ENCODE data around the gene ACSS3.
"Not testable (repeated sequence)": the region's sequence is repeated elsewhere in the genome, so short reads cannot be mapped to it uniquely, and the experiment has no call there.

Gene ACSS3, protein sequence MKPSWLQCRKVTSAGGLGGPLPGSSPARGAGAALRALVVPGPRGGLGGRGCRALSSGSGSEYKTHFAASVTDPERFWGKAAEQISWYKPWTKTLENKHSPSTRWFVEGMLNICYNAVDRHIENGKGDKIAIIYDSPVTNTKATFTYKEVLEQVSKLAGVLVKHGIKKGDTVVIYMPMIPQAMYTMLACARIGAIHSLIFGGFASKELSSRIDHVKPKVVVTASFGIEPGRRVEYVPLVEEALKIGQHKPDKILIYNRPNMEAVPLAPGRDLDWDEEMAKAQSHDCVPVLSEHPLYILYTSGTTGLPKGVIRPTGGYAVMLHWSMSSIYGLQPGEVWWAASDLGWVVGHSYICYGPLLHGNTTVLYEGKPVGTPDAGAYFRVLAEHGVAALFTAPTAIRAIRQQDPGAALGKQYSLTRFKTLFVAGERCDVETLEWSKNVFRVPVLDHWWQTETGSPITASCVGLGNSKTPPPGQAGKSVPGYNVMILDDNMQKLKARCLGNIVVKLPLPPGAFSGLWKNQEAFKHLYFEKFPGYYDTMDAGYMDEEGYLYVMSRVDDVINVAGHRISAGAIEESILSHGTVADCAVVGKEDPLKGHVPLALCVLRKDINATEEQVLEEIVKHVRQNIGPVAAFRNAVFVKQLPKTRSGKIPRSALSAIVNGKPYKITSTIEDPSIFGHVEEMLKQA

GRCh38 chr12:81077686-81078441 lies at the start of gene ACSS3:
Gene ACSS3, plus strand, starts transcription at chr12:81078079. Its CDS starts 42 bp downstream, at chr12:81078121.
- DNase-seq = no peak

GRCh38 chr12:81034926-81035325 lies 43.0 kb upstream of the ACSS3 start:
- DNase-seq = no peak

DNA sequence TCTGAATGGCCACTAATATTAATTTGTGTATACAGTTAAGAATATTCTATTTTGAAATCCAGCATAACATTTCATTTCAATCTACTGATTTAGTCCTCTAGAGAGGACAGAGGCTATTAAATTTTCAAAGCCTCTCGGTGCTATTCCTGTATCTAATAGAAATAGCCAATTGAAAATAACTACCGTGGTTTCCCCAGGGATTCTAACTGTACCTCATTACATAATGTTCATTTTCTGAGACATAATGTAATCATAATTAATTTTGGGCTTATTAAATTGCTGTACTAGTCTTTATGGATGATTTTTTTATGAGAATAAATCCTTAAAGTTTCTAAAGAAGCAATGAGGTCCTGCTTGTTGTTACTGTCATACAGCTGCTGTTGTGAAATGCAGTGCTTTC lies 38.6 kb upstream of the ACSS3 start:
- DNase-seq = no peak

DNA sequence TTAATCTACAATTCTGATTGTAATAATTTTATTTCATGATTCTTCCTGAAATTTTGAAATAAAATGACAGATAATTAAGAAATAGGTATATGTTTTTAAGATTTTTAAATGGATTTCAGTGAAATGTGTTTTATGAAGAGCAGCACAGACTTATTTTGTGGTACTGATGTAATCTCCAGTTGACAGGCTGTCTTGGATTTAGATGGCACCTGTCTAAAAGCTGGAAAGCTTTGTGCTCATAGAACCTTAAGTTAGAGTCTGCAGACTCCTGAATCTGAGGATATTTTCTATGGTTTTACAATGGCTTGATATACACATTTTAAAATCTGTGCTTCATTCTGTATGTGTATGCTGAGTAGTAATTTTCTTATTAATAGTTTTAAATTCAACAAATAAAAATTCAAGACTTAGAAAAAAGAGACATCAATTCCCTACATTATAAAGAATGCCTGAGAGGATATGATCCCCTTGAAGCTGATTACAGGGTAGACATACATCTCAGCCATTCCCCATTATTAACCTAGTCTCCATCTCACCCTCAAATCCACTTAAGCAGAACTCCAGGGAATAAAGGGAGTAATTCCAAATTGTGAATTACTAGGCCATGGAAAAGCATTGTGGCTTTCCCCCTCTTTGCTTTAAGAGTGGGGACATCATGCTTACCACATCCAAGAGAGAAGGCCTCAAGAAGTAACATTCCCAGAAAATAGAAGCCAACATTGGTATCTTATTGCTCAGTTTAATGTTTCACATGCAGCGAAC lies 33.7 kb upstream of the ACSS3 start:
- DNase-seq = no peak

- DNase-seq = not testable (repeated sequence)
Observed at GRCh38 chr12:81064971-81065370, 12.9 kb upstream of the ACSS3 start.

DNA sequence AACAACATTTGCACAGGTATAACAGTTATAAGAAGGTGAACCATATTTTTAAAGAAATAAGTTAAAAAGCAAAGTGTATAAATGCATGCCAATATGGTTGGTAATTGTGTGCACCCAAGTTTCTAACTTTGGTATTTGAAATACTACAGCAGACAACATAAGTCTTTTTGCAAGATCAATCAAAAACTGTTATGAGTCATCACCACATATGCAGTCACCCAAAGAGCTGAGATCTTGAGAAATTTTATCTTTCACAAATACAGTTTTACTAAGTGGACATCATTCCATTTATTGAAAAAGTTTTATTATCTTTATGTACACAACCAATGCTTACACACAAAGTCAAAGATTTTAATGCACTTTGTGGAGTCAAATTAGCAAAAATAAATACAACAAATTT lies 7.0 kb upstream of the ACSS3 start:
- no peak for DNase-seq

DNA sequence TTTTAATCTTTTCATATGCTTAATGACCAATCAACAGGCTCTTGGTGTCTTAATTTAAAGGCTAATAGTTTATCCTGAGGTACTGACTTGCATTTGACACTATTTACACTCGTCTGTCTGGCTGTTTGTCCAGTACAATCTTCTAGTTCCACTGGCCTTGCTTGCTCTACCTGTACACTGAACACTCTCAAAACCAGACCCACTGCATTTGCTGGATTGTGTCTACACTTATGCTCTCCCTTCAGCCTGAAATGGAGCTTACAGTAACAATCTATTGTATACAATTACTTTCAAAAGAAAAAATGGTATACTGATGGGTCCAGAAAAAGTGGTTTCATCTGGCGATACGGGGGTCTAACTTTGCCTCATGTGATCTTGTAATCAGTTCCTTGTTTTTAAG lies 2.3 kb upstream of the ACSS3 start:
- DNase-seq = no peak

DNA sequence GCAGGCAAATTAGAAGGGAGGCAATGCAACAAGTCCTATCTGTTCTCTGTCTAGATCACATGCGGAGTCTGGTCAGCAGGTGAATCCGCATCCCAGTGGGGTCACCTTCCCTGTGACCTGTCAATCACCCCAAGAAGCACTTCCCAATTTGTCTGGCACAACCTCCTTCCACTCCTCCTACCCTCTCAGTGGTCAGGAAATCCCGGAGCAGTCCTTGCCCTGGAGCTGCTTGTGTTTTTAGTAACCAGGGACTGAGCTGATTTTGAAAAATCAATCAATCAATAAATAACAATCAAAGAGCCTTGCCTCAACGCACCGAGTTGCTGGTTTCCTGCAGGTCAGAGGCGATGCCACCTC lies 572 bp upstream of the ACSS3 start:
- DNase-seq = no peak

- no peak for DNase-seq
Observed at GRCh38 chr12:81078469-81079196, 754 bp downstream of the ACSS3 start.

DNA sequence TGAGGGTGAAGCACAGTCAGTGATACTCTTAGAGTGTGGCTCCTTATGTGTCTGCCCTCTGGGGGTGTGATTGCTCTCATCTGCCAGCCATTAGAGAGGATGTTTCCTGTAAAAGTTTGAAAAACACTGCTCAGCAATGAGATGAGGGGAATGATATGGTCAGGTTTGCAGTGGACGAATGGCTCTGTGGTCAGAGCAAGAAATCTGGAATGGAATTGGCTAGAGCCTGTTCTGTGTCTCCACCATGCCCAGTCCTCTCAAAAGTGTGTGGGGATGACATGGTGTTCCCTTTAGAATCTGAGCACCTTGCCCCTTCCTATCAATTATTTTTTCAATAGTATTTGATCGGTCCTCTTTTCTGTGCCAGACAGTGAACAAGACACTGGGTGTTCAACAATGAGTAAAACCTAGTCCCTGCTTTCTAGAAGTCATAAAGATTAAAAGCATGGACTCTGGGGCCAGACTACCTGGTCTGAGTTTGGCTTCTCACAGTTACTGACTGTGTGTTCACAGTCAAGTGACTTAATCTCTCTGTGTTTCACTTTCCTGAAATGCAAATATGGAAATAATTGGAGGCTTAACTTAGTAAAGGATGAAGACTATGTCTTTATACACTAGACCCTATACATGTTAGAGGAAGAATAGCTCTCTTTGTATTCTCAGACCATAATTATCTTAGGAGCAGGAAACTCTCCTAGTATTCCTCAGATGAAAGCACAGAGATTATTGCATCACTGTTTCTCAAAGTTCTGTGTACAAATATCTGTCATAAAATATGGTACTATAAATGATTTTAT lies 1.6 kb downstream of the ACSS3 start:
- DNase-seq = no peak

GRCh38 chr12:81080431-81080983 lies 2.6 kb downstream of the ACSS3 start:
- no peak for DNase-seq

DNA sequence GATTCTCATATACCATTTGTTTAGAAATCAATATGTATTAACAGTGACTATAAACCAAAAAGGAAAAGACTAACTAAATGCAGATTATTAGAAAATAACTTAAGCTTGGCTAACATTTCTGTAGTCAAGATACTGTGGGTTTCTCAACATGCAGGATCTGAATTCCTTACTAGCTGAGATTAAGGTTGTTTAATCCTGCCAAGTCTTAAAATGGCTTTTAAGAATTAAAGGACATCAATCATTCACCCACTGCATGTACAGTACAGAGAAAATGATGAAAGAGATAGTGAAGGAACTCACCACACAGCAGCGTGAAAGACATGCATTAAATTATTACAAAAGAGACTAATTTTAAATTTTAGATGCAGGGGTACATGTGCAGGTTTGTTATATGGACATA lies 3.8 kb downstream of the ACSS3 start:
- no peak for DNase-seq

DNA sequence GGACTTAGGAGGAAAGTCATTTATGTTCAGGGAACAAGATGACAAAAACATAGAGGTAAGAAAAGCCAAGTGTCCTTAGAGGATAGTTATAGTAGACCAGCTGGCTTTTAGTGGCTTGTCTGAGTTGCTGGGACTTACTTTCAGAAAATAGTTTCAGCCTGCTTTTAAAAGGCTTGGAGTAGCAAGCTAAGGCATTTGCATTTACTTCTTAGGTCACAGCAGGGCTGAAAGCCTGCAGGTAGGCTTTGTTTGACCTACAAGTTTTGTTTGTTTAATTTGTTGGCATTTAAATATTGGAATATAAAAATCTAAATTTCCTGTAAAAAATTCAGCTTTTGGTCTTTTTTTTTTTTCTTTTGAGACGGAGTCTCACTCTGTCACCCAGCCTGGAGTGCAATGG lies 5.1 kb downstream of the ACSS3 start:
- no peak for DNase-seq

DNA sequence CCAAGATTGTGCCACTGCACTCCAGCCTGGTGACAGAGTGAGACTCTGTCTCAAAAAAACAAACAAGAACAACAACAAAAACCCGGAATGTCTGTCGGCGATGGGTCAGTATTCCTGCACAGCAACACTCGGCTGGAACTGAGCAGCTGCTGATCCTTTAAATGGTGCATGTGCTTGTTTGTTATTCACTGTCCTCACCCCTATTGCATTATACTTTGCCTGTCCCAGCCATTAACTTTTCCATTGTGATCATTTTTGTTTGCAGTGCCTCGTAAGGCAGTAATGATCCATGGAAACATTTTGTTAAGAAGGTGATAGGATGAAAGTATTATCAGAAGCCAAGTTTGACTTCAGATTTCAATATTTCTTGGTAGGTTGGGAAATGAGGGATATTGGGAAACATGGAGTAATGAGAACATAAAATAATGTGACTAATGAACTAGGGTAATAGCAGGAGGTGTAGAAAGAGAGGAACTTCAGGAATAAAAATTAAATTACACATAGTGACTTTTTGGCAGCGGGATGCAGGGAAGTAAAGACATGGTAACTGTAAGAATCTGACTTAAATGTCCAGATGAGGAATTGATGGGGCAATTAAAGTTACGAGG lies 6.1 kb downstream of the ACSS3 start:
- no peak for DNase-seq

DNA sequence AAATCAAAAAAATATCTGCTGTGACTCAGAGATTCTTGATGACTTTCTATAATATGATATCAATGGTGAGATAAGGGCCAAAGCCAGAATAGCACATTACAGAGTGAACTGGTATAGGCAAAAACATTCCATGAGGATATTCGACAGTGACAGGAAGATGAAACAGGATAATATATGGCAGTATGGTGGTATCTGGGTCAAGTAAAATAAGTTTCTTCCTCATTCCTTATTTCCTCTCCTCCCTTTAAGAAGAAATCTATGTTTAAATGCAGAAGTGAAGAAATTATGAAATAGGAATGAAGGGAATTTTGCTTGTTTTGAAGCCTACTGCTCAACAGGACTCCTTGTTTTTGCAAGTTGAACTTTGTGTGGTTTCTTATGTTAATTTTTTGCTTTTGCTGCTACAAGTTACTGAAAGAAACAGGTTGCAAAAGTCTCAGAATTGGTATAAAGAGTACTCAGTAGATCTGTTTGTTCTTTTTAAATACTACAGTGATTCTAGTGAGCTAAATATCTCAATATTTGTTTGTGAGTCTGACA lies 7.0 kb downstream of the ACSS3 start:
- no peak for DNase-seq

- DNase-seq = no peak
Observed at GRCh38 chr12:81085832-81086231, 8.0 kb downstream of the ACSS3 start.

GRCh38 chr12:81086342-81086741 lies 8.5 kb downstream of the ACSS3 start:
- no peak for DNase-seq

DNA sequence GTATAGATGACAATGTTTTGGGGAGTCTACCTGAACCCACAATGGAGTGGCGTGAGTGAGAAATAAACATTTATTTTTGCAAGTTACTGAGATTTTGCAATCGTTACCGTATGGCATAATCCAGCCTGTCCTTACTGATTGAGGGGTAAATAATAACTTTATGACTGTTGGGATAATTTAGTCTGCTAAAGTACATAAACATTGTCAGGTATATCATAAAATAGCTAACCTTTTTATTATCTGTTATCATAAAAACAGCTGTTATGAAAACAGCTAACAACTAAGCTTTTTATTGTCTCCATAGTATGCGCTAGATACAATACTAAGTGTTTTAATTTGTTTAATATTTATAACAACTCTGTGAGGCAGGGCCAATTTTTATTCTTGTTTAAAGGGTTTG lies 10.3 kb downstream of the ACSS3 start:
- no peak for DNase-seq

GRCh38 chr12:81089412-81089811 lies 11.5 kb downstream of the ACSS3 start:
- DNase-seq = no peak

- no peak for DNase-seq
Observed at GRCh38 chr12:81092053-81092452, 14.2 kb downstream of the ACSS3 start.
